Aorta (tissue), 5 donors: Measurements from ENCODE around the gene LRBA. TPM values are rescaled to one million over a fixed set of nuclear protein-coding genes. Genes with fewer than 3 reads are reported as not detected.

Experiments used
- ATAC-seq: fragments of 200-7000 bp; cut with Tn5 transposase; one replicate; pipeline ENCODE4 v1.9.1; 2022; ENCODE audit warnings: moderate library complexity; ENCODE audit not compliant: low FRiP score
- DNase-seq, 2 donors: peaks; one replicate each; pipeline ENCODE4 v3.0.0-alpha.2; 2020
- H3K27ac ChIP-seq, 2 donors: one replicate each; pipeline ENCODE4 v1.5.1; 2013; ENCODE audit warnings: low read length in 2 of 2, mild to moderate bottlenecking in 2 of 2, moderate library complexity in 2 of 2, control low read depth in 1 of 2, inconsistent platforms in 1 of 2, low read depth in 1 of 2
- H3K27me3 ChIP-seq, 2 donors: one replicate each; pipeline ENCODE4 v1.6.1; 2013; ENCODE audit warnings: control low read depth in 1 of 2, low read length in 1 of 2, mild to moderate bottlenecking in 1 of 2, moderate library complexity in 1 of 2; ENCODE audit not compliant: insufficient read depth in 2 of 2, control insufficient read depth in 1 of 2
- H3K36me3 ChIP-seq, 2 donors: one replicate each; pipeline ENCODE4 v1.6.1; 2013; ENCODE audit warnings: control low read depth in 1 of 2, low read length in 1 of 2, mild to moderate bottlenecking in 1 of 2; ENCODE audit not compliant: insufficient read depth in 2 of 2, control insufficient read depth in 1 of 2
- H3K4me1 ChIP-seq, 2 donors: one replicate each; pipeline ENCODE4 v1.6.1; 2013; ENCODE audit warnings: low read length in 2 of 2, control low read depth in 1 of 2, mild to moderate bottlenecking in 1 of 2, moderate library complexity in 1 of 2; ENCODE audit not compliant: insufficient read depth in 2 of 2, control insufficient read depth in 1 of 2
- H3K4me3 ChIP-seq, 2 donors: one replicate each; pipeline ENCODE4 v1.5.1; 2013; ENCODE audit warnings: low read length in 2 of 2, control low read depth in 1 of 2, mild to moderate bottlenecking in 1 of 2
- H3K9me3 ChIP-seq: one replicate; pipeline ENCODE4 v1.6.1; 2013; ENCODE audit warnings: mild to moderate bottlenecking, low read length; ENCODE audit not compliant: control insufficient read depth
- WGBS, 2 donors: extraction: QIAGEN DNeasy Blood & Tissue Kit; methylation state at CpG; one replicate each; pipeline ENCODE4 v1.1.7; 2013; 5-methylcytosine and 5-hydroxymethylcytosine counted together
- intact Hi-C, 2 donors: fragments of 100-400 bp; cut with DNase I; formaldehyde crosslinking; loops; one replicate each; pipeline versions ENCODE4 v1.14.2 to v1.15.0; 2022
- polyA plus RNA-seq, 2 donors: library from polyadenylated mRNA; stranded (reverse); fragments of 200-250 nt; gene quantifications; one replicate each; pipeline ENCODE4 v1.2.3, GENCODE V29; 2013
- total RNA-seq, 2 donors: library from RNA; stranded (reverse); fragmentation: NEBNext Ultra II Directional; extraction: Animal tissue kit (Norgen Biotek cat#: 25700); gene quantifications; one replicate each; pipeline ENCODE4 v1.2.1, GENCODE V29; 2021
- donor health status: healthy with polysubstance abuse.
- donor health status: Bipolar disorder and iron deficiency.
- donor health status: DM: no; HTN: no; CAD: no.
- donor health status: DM: no; HTN: no; CAD: no.
- donor health status: DM: yes; HTN: yes; CAD: no.

Gene LRBA
- total and polyA plus RNA-seq, 4 donors = 4.8 to 34.5 (median 15.4) TPM

GRCh38 chr4:150769845-150770244, 245.2 kb downstream of the LRBA start:
- H3K27ac ChIP-seq = no peak overlapping the region
- no peak overlapping the region for H3K4me3 ChIP-seq
- intact Hi-C loops = no loop called here
- H3K27me3 ChIP-seq = no peaks in the 10 kb centered on the region
- H3K4me1 ChIP-seq = peaks cover 0 to 2% of the 10 kb centered on the region in 2 donors
- no peaks in the 10 kb centered on the region for H3K9me3 ChIP-seq
- no peak for DNase-seq
- 92 to 93% methylated on average over 4 of the region's 4 CpGs for WGBS, 2 donors
- H3K36me3 ChIP-seq = peaks cover 0 to 2% of the 10 kb centered on the region in 2 donors
- no peak for ATAC-seq

- Histone ChIP-seq H3K9me3 (no peaks in the 10 kb centered on the region), H3K4me1 (peaks cover 0 to 2% of the 10 kb centered on the region in 2 donors), H3K4me3 (no peak overlapping the region), H3K27me3 (no peaks in the 10 kb centered on the region), H3K36me3 (peaks cover 0 to 2% of the 10 kb centered on the region in 2 donors), H3K27ac (no peak overlapping the region)
- DNase-seq = no peak
- 82 to 91% methylated on average over 2 of the region's 2 CpGs for WGBS, 2 donors
- no peak for ATAC-seq
- intact Hi-C loops = no loop called here
Measured at GRCh38 chr4:150769248-150769647, 245.8 kb downstream of the LRBA start.

- H3K4me1 ChIP-seq = peaks cover 0 to 2% of the 10 kb centered on the region in 2 donors
- no peak overlapping the region for H3K4me3 ChIP-seq
- DNase-seq (no peak), ATAC-seq (no peak)
- H3K9me3 ChIP-seq = no peaks in the 10 kb centered on the region
- H3K36me3 ChIP-seq = peaks cover 0 to 2% of the 10 kb centered on the region in 2 donors
- H3K27ac ChIP-seq = no peak overlapping the region
- H3K27me3 ChIP-seq = no peaks in the 10 kb centered on the region
- intact Hi-C loops = no loop called here
- 85 to 86% methylated on average over 1 of the region's 1 CpG for WGBS, 2 donors
Measured at GRCh38 chr4:150768497-150768896, 246.6 kb downstream of the LRBA start.

- H3K27me3 ChIP-seq = no peaks in the 10 kb centered on the region
- no peaks in the 10 kb centered on the region for H3K36me3 ChIP-seq
- no peaks in the 10 kb centered on the region for H3K9me3 ChIP-seq
- no peak overlapping the region for H3K4me3 ChIP-seq
- DNase-seq = no peak
- ATAC-seq = no peak
- peaks cover 0 to 2% of the 10 kb centered on the region in 2 donors for H3K4me1 ChIP-seq
- intact Hi-C loops = no loop called here
- 90 to 95% methylated on average over 2 of the region's 2 CpGs for WGBS, 2 donors
- H3K27ac ChIP-seq = no peak overlapping the region
Measured at GRCh38 chr4:150765216-150765615, 249.9 kb downstream of the LRBA start.

- Histone ChIP-seq H3K4me3 (no peak overlapping the region), H3K9me3 (no peaks in the 10 kb centered on the region), H3K4me1 (no peaks in the 10 kb centered on the region), H3K27ac (no peak overlapping the region), H3K36me3 (peaks cover 0 to 2% of the 10 kb centered on the region in 2 donors), H3K27me3 (no peaks in the 10 kb centered on the region)
- intact Hi-C loops = no loop called here
- DNase-seq (no peak), ATAC-seq (no peak)
Measured at GRCh38 chr4:150751648-150752047, 263.4 kb downstream of the LRBA start.

GRCh38 chr4:150750824-150751223, 264.3 kb downstream of the LRBA start:
- no peak for ATAC-seq
- Histone ChIP-seq H3K9me3 (no peaks in the 10 kb centered on the region), H3K4me3 (no peak overlapping the region), H3K36me3 (peaks cover 0 to 2% of the 10 kb centered on the region in 2 donors), H3K27me3 (no peaks in the 10 kb centered on the region), H3K4me1 (no peaks in the 10 kb centered on the region), H3K27ac (no peak overlapping the region)
- no peak for DNase-seq
- intact Hi-C loops = no loop called here

- intact Hi-C loops = no loop called here
- DNase-seq (no peak), ATAC-seq (no peak)
- Histone ChIP-seq H3K36me3 (no peaks in the 10 kb centered on the region), H3K27ac (no peak overlapping the region), H3K4me1 (no peaks in the 10 kb centered on the region), H3K27me3 (peaks cover 0 to 2% of the 10 kb centered on the region in 2 donors), H3K4me3 (no peak overlapping the region), H3K9me3 (no peaks in the 10 kb centered on the region)
- 67 to 68% methylated on average over 4 of the region's 4 CpGs for WGBS, 2 donors
Measured at GRCh38 chr4:150746156-150746555, 268.9 kb downstream of the LRBA start.

- WGBS, 2 donors = 81 to 86% methylated on average over 2 of the region's 2 CpGs
- Histone ChIP-seq H3K9me3 (peaks cover 2% of the 10 kb centered on the region), H3K27ac (no peak overlapping the region), H3K27me3 (peaks cover 0 to 2% of the 10 kb centered on the region in 2 donors), H3K4me1 (peaks cover 0 to under 1% of the 10 kb centered on the region in 2 donors), H3K4me3 (no peak overlapping the region), H3K36me3 (no peaks in the 10 kb centered on the region)
- DNase-seq (no peak), ATAC-seq (no peak)
- intact Hi-C loops = no loop called here
Measured at GRCh38 chr4:150744570-150744969, 270.5 kb downstream of the LRBA start.

- DNase-seq (no peak), ATAC-seq (no peak)
- intact Hi-C loops = no loop called here
- peaks cover 0 to 2% of the 10 kb centered on the region in 2 donors for H3K27me3 ChIP-seq
- 71 to 74% methylated on average over 2 of the region's 2 CpGs for WGBS, 2 donors
- peaks cover 2% of the 10 kb centered on the region for H3K9me3 ChIP-seq
- no peak overlapping the region for H3K27ac ChIP-seq
- no peaks in the 10 kb centered on the region for H3K36me3 ChIP-seq
- peaks cover 0 to 1% of the 10 kb centered on the region in 2 donors for H3K4me1 ChIP-seq
- H3K4me3 ChIP-seq = no peak overlapping the region
Measured at GRCh38 chr4:150743564-150744342, 271.3 kb downstream of the LRBA start.
